WTC11 (cell line): ENCODE data around the gene OPRL1.

Experiments used
- ATF1 ChIP-seq: sonication (generic); formaldehyde crosslinking; IDR thresholded peaks from 2 replicates; pipeline ENCODE4 v1.8.1; 2023; ENCODE audit warnings: mild to moderate bottlenecking, moderate library complexity, missing genetic modification reagents
- ATF3 ChIP-seq: sonication (generic); formaldehyde crosslinking; conservative IDR thresholded peaks from 2 replicates; pipeline ENCODE4 v1.8.1; 2022; ENCODE audit warnings: mild to moderate bottlenecking, missing genetic modification reagents
- CTCF ChIP-seq: fragments of 200-600 bp; IDR thresholded peaks from 2 replicates; pipeline ENCODE4 v1.8.0; 2022; ENCODE audit warnings: antibody characterized with exemption
- GRHL2 ChIP-seq: fragments of 250-450 bp; sonication (Bioruptor Pico); IDR thresholded peaks from 2 replicates; pipeline ENCODE4 v1.8.0; 2022; ENCODE audit warnings: mild to moderate bottlenecking, moderate library complexity; ENCODE audit not compliant: insufficient replicate concordance, severe bottlenecking
- IRF1 ChIP-seq: sonication (generic); formaldehyde crosslinking; IDR thresholded peaks from 2 replicates; pipeline ENCODE4 v1.8.0; 2023; ENCODE audit warnings: missing genetic modification reagents
- KAT7 ChIP-seq: sonication (generic); formaldehyde crosslinking; IDR thresholded peaks from 2 replicates; pipeline ENCODE4 v1.8.1; 2023; ENCODE audit warnings: missing genetic modification reagents, mild to moderate bottlenecking, borderline replicate concordance
- MAX ChIP-seq: sonication (generic); formaldehyde crosslinking; IDR thresholded peaks from 2 replicates; pipeline ENCODE4 v1.8.0; 2022; ENCODE audit warnings: mild to moderate bottlenecking, missing genetic modification reagents
- TEAD4 ChIP-seq: sonication (generic); formaldehyde crosslinking; IDR thresholded peaks from 2 replicates; pipeline ENCODE4 v1.8.0; 2022; ENCODE audit warnings: mild to moderate bottlenecking, missing genetic modification reagents
- USF1 ChIP-seq: sonication (generic); formaldehyde crosslinking; IDR thresholded peaks from 2 replicates; pipeline ENCODE4 v1.8.0; 2022; ENCODE audit warnings: mild to moderate bottlenecking, missing genetic modification reagents

GRCh38 chr20:64112691-64113443, 33.0 kb downstream of the OPRL1 start:
- TF ChIP-seq TEAD4 (CRISPR knock-in tag) (no peak), USF1 (CRISPR knock-in tag) (no peak), MAX (CRISPR knock-in tag) (no peak), CTCF (no peak), ATF3 (CRISPR knock-in tag) (no peak), IRF1 (no peak), GRHL2 (CRISPR knock-in tag) (no peak), KAT7 (no peak), ATF1 (CRISPR knock-in tag) (no peak)
